ENCODE results near the gene DLAT.

DLAT gene

DNA sequence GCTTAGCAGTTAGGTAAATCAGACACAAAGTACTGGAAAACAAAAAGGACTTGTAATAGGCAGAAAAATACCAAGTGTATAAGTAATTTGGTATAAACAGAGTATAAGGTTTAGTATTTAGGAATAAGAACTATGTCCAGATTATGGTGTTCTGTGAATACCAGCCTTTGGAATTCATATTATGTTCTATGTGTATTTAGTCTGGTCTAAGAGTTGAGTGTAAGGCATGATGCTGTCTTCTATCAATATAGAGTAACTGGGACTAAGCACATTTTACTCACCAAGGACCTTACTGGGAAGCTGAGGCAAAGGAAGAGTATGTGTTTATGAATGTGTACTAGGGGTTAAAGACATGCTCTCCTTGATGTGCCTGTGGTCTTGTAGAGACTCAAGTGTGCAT is 71.0 kb downstream of the DLAT start:
- no peak for DNase-seq
- Histone ChIP-seq H3K79me2 (ENCODE audit: control insufficient read depth, insufficient read depth, low read length, poor library complexity) (no peaks in the 10 kb centered on the region), H3K27ac (ENCODE audit: low read depth, low read length) (no peak overlapping the region), H3K18ac (ENCODE audit: low read length) (no peak overlapping the region), H3K4me3 (ENCODE audit: low read depth, low read length) (no peak overlapping the region), H2BK12ac (ENCODE audit: low read length) (no peak overlapping the region), H3K4me1 (ENCODE audit: control insufficient read depth in 1 of 2, insufficient read depth in 2 of 2, low read length in 2 of 2) (no peaks in the 10 kb centered on the region), H3K36me3 (ENCODE audit: control insufficient read depth in 1 of 2, insufficient read depth in 2 of 2, low read length in 2 of 2) (peaks cover 9 to 14% of the 10 kb centered on the region in 2 experiments), H3K79me1 (ENCODE audit: low read length) (no peaks in the 10 kb centered on the region), H3K4me2 (ENCODE audit: low read length) (no peak overlapping the region), H4K12ac (ENCODE audit: low read depth, low read length) (no peak overlapping the region), H2BK120ac (ENCODE audit: insufficient read depth, low read length, poor library complexity) (no peak overlapping the region), H2AK5ac (ENCODE audit: low read length) (no peak overlapping the region), H4K91ac (ENCODE audit: low read depth, low read length) (no peak overlapping the region), H3K9me3 (ENCODE audit: insufficient read depth, low read depth, low read length) (no peaks in the 10 kb centered on the region), H2AFZ (ENCODE audit: insufficient read depth, low read length, poor library complexity) (no peak overlapping the region), H3K9ac (ENCODE audit: low read length) (no peak overlapping the region), H2BK5ac (ENCODE audit: low read depth, low read length, poor library complexity) (no peak overlapping the region), H3K27me3 (ENCODE audit: insufficient read depth, low read length) (no peaks in the 10 kb centered on the region), H3K4ac (ENCODE audit: low read depth, low read length) (no peak overlapping the region), H3K14ac (ENCODE audit: low read length) (no peak overlapping the region), H3K23ac (ENCODE audit: low read length) (no peak overlapping the region), H4K8ac (ENCODE audit: low read depth, low read length) (no peak overlapping the region)

- H3K27ac ChIP-seq (ENCODE audit: low read depth, low read length), result no peak overlapping the region
- WGBS (ENCODE audit: extremely low coverage, insufficient coverage, insufficient read length), result no CpG with 5 or more reads among the region's 11 CpGs
- no peak overlapping the region for H2AK5ac ChIP-seq (ENCODE audit: low read length)
- no peak overlapping the region for H4K12ac ChIP-seq (ENCODE audit: low read depth, low read length)
- no peak overlapping the region for H3K4ac ChIP-seq (ENCODE audit: low read depth, low read length)
- no peak overlapping the region for H2AFZ ChIP-seq (ENCODE audit: insufficient read depth, low read length, poor library complexity)
- no peak overlapping the region for H2BK120ac ChIP-seq (ENCODE audit: insufficient read depth, low read length, poor library complexity)
- no peak overlapping the region for H2BK5ac ChIP-seq (ENCODE audit: low read depth, low read length, poor library complexity)
- no peak overlapping the region for H2BK12ac ChIP-seq (ENCODE audit: low read length)
- no peaks in the 10 kb centered on the region for H3K79me2 ChIP-seq (ENCODE audit: control insufficient read depth, insufficient read depth, low read length, poor library complexity)
- no peaks in the 10 kb centered on the region for H3K9me3 ChIP-seq (ENCODE audit: insufficient read depth, low read depth, low read length)
- no peak overlapping the region for H3K4me3 ChIP-seq (ENCODE audit: low read depth, low read length)
- no peaks in the 10 kb centered on the region for H3K27me3 ChIP-seq (ENCODE audit: insufficient read depth, low read length)
- no peak overlapping the region for H3K4me2 ChIP-seq (ENCODE audit: low read length)
- no peak for DNase-seq
- H3K23ac ChIP-seq (ENCODE audit: low read length), result no peak overlapping the region
- H3K79me1 ChIP-seq (ENCODE audit: low read length), result no peaks in the 10 kb centered on the region
- no peak overlapping the region for H3K18ac ChIP-seq (ENCODE audit: low read length)
- H3K4me1 ChIP-seq (ENCODE audit: control insufficient read depth in 1 of 2, insufficient read depth in 2 of 2, low read length in 2 of 2), result no peaks in the 10 kb centered on the region
- no peak overlapping the region for H3K14ac ChIP-seq (ENCODE audit: low read length)
- H4K91ac ChIP-seq (ENCODE audit: low read depth, low read length), result no peak overlapping the region
- no peak overlapping the region for H4K8ac ChIP-seq (ENCODE audit: low read depth, low read length)
- H3K36me3 ChIP-seq (ENCODE audit: control insufficient read depth in 1 of 2, insufficient read depth in 2 of 2, low read length in 2 of 2), result peaks cover 9% of the 10 kb centered on the region in 2 experiments
- no peak overlapping the region for H3K9ac ChIP-seq (ENCODE audit: low read length)
These were observed 72.7 kb downstream of the DLAT start for GRCh38 chr11:112097734-112098528.

DNA sequence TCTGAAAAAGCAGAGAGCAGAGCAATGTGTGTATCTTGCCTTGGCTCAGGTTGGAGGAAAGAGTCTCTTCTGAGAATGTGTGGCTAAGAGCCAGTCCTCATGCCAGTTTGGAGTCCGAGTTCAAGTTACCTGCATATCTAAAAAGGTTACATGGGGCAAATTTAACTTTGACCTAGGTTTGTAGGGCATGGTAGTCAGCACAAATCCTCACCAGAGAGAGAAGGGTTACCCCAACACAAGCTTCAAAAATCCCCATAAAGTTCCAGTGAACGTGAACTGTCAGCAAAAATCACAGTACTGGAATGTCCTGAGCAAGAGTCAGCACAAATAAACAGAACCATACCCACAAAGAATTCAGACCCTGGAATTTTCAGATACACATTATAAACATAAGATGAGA is 75.3 kb downstream of the DLAT start:
- no peak overlapping the region for H2BK120ac ChIP-seq (ENCODE audit: insufficient read depth, low read length, poor library complexity)
- H2BK5ac ChIP-seq (ENCODE audit: low read depth, low read length, poor library complexity), result no peak overlapping the region
- no peak for DNase-seq
- no peaks in the 10 kb centered on the region for H3K79me2 ChIP-seq (ENCODE audit: control insufficient read depth, insufficient read depth, low read length, poor library complexity)
- H3K27me3 ChIP-seq (ENCODE audit: insufficient read depth, low read length), result no peaks in the 10 kb centered on the region
- H2AFZ ChIP-seq (ENCODE audit: insufficient read depth, low read length, poor library complexity), result no peak overlapping the region
- H3K23ac ChIP-seq (ENCODE audit: low read length), result no peak overlapping the region
- H3K4me2 ChIP-seq (ENCODE audit: low read length), result no peak overlapping the region
- H3K4me3 ChIP-seq (ENCODE audit: low read depth, low read length), result no peak overlapping the region
- no peaks in the 10 kb centered on the region for H3K9me3 ChIP-seq (ENCODE audit: insufficient read depth, low read depth, low read length)
- H3K9ac ChIP-seq (ENCODE audit: low read length), result no peak overlapping the region
- no peak overlapping the region for H3K18ac ChIP-seq (ENCODE audit: low read length)
- H2AK5ac ChIP-seq (ENCODE audit: low read length), result no peak overlapping the region
- no peaks in the 10 kb centered on the region for H3K4me1 ChIP-seq (ENCODE audit: control insufficient read depth in 1 of 2, insufficient read depth in 2 of 2, low read length in 2 of 2)
- H3K14ac ChIP-seq (ENCODE audit: low read length), result no peak overlapping the region
- no CpG with 5 or more reads among the region's 2 CpGs for WGBS (ENCODE audit: extremely low coverage, insufficient coverage, insufficient read length)
- no peak overlapping the region for H4K91ac ChIP-seq (ENCODE audit: low read depth, low read length)
- no peak overlapping the region for H2BK12ac ChIP-seq (ENCODE audit: low read length)
- H4K8ac ChIP-seq (ENCODE audit: low read depth, low read length), result no peak overlapping the region
- no peak overlapping the region for H3K27ac ChIP-seq (ENCODE audit: low read depth, low read length)
- H3K4ac ChIP-seq (ENCODE audit: low read depth, low read length), result no peak overlapping the region
- H3K36me3 ChIP-seq (ENCODE audit: control insufficient read depth in 1 of 2, insufficient read depth in 2 of 2, low read length in 2 of 2), result peaks cover 0 to 5% of the 10 kb centered on the region in 2 experiments
- H3K79me1 ChIP-seq (ENCODE audit: low read length), result no peaks in the 10 kb centered on the region
- H4K12ac ChIP-seq (ENCODE audit: low read depth, low read length), result no peak overlapping the region

- no peak overlapping the region for H3K27ac ChIP-seq (ENCODE audit: low read depth, low read length)
- no peaks in the 10 kb centered on the region for H3K4me1 ChIP-seq (ENCODE audit: control insufficient read depth in 1 of 2, insufficient read depth in 2 of 2, low read length in 2 of 2)
- H4K91ac ChIP-seq (ENCODE audit: low read depth, low read length), result no peak overlapping the region
- WGBS (ENCODE audit: extremely low coverage, insufficient coverage, insufficient read length), result no CpG with 5 or more reads among the region's 6 CpGs
- no peak overlapping the region for H2BK120ac ChIP-seq (ENCODE audit: insufficient read depth, low read length, poor library complexity)
- H4K12ac ChIP-seq (ENCODE audit: low read depth, low read length), result no peak overlapping the region
- H2BK5ac ChIP-seq (ENCODE audit: low read depth, low read length, poor library complexity), result no peak overlapping the region
- no peak overlapping the region for H3K9ac ChIP-seq (ENCODE audit: low read length)
- H3K79me1 ChIP-seq (ENCODE audit: low read length), result no peaks in the 10 kb centered on the region
- H2AFZ ChIP-seq (ENCODE audit: insufficient read depth, low read length, poor library complexity), result no peak overlapping the region
- no peak overlapping the region for H3K14ac ChIP-seq (ENCODE audit: low read length)
- H3K18ac ChIP-seq (ENCODE audit: low read length), result no peak overlapping the region
- DNase-seq, result no peak
- no peaks in the 10 kb centered on the region for H3K36me3 ChIP-seq (ENCODE audit: control insufficient read depth in 1 of 2, insufficient read depth in 2 of 2, low read length in 2 of 2)
- no peaks in the 10 kb centered on the region for H3K79me2 ChIP-seq (ENCODE audit: control insufficient read depth, insufficient read depth, low read length, poor library complexity)
- H3K4me2 ChIP-seq (ENCODE audit: low read length), result no peak overlapping the region
- no peaks in the 10 kb centered on the region for H3K9me3 ChIP-seq (ENCODE audit: insufficient read depth, low read depth, low read length)
- no peak overlapping the region for H3K4ac ChIP-seq (ENCODE audit: low read depth, low read length)
- H4K8ac ChIP-seq (ENCODE audit: low read depth, low read length), result no peak overlapping the region
- no peak overlapping the region for H2BK12ac ChIP-seq (ENCODE audit: low read length)
- no peak overlapping the region for H2AK5ac ChIP-seq (ENCODE audit: low read length)
- H3K27me3 ChIP-seq (ENCODE audit: insufficient read depth, low read length), result no peaks in the 10 kb centered on the region
- H3K4me3 ChIP-seq (ENCODE audit: low read depth, low read length), result no peak overlapping the region
- H3K23ac ChIP-seq (ENCODE audit: low read length), result no peak overlapping the region
These were observed 78.2 kb downstream of the DLAT start for GRCh38 chr11:112103446-112103845.
